Right lobe of liver (tissue), 4 donors: ENCODE results near the gene CYP2A6.

ENCODE experiments used
- POLR2A ChIP-seq: fragments of 450-650 bp; IDR thresholded peaks from one replicate; pipeline ENCODE4 v1.6.1; 2017; ENCODE audit warnings: antibody characterized with exemption, mild to moderate bottlenecking
- TF ChIP-seq, protein P1 (sequence below), 4 donors: fragments of 200-600 bp in 3 of 4; fragments of 450-650 bp in 1 of 4; IDR thresholded peaks; one replicate each; pipeline versions ENCODE4 v1.5.1 to v1.8.0; 2016 to 2022; ENCODE audit warnings: antibody characterized with exemption in 4 of 4, mild to moderate bottlenecking in 2 of 4
- donor health status: DM: no; HTN: no; CAD: no.
- donor health status: DM: no; HTN: no; CAD: no.
- donor health status: DM: no; HTN: yes; CAD: no.

DNA sequence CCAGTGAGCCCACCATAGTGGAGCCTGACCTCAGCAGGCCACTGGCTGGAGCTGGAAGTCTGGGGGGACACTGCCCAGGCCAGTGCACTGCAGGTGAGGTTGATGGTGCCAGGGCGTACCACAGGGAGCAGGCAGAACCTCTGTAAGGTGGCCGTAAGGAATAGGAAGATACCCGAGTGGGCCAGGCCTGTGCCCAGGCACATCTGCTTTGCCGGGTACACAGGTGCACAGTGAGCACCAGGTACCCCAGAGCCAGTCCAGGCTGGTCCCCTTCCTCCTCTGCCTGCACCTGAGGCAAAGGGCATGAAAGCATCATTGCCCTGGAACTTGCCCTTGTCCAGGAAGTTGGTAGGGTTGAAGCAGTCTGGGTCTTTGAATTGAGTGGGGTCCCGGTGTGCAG is 41.8 kb downstream of the CYP2A6 start:
- TF ChIP-seq, protein P1, sequence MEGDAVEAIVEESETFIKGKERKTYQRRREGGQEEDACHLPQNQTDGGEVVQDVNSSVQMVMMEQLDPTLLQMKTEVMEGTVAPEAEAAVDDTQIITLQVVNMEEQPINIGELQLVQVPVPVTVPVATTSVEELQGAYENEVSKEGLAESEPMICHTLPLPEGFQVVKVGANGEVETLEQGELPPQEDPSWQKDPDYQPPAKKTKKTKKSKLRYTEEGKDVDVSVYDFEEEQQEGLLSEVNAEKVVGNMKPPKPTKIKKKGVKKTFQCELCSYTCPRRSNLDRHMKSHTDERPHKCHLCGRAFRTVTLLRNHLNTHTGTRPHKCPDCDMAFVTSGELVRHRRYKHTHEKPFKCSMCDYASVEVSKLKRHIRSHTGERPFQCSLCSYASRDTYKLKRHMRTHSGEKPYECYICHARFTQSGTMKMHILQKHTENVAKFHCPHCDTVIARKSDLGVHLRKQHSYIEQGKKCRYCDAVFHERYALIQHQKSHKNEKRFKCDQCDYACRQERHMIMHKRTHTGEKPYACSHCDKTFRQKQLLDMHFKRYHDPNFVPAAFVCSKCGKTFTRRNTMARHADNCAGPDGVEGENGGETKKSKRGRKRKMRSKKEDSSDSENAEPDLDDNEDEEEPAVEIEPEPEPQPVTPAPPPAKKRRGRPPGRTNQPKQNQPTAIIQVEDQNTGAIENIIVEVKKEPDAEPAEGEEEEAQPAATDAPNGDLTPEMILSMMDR (IDR thresholded peaks at IDR 0.05) = no peak
- TF ChIP-seq POLR2A = no peak
